ENCODE data around the gene FASTKD2. TPM values are rescaled to one million over a fixed set of nuclear protein-coding genes. Genes with fewer than 3 reads are reported as not detected.

FASTKD2 gene
- total and polyA plus RNA-seq, 4 donors = 9.8 to 41.4 (median 20.2) TPM

DNA sequence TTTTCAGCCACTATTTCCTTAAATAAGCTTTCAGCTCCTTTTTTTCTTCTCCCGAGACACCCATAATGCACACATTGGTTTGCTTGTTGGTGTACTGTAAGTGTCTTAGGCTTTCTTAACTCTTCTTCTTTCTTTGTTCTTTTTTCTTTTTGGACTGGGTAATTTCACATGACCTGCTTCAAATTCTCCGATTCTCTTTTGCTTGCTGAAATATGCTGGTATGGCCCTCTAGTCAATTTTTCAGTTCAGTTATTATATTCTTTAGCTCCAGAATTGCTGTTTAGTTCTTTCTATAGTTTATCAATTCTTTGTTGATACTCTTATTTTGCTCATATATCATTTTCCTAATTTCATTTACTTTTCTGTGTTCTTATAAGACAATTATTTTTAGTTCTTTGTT, 15.3 kb downstream of the FASTKD2 start:
- DNase-seq (no peak), ATAC-seq (ENCODE audit: insufficient read depth, low FRiP score) (no peak)
- Histone ChIP-seq H3K9ac (ENCODE audit: insufficient read depth in 1 of 2, low read length in 2 of 2) (no peak overlapping the region), H3K4me1 (ENCODE audit: control insufficient read depth in 5 of 5, insufficient read depth in 5 of 5, low read length in 5 of 5) (peaks cover 0 to 3% (median 0%) of the 10 kb centered on the region in 5 donors), H3K36me3 (ENCODE audit: control insufficient read depth in 4 of 4, insufficient read depth in 4 of 4, low read length in 4 of 4) (peaks cover 20 to 62% (median 44%) of the 10 kb centered on the region in 4 donors), H3K27me3 (ENCODE audit: control insufficient read depth in 3 of 3, insufficient read depth in 3 of 3, low read length in 2 of 3) (no peaks in the 10 kb centered on the region), H3K9me3 (ENCODE audit: control insufficient read depth in 4 of 4, insufficient read depth in 3 of 4, low read length in 3 of 4) (peaks cover 0 to 3% (median 3%) of the 10 kb centered on the region in 4 donors), H3K4me3 (no peak overlapping the region), H3K27ac (ENCODE audit: low read depth in 1 of 2, low read length in 1 of 2) (no peak overlapping the region)
- TF ChIP-seq, protein P1, sequence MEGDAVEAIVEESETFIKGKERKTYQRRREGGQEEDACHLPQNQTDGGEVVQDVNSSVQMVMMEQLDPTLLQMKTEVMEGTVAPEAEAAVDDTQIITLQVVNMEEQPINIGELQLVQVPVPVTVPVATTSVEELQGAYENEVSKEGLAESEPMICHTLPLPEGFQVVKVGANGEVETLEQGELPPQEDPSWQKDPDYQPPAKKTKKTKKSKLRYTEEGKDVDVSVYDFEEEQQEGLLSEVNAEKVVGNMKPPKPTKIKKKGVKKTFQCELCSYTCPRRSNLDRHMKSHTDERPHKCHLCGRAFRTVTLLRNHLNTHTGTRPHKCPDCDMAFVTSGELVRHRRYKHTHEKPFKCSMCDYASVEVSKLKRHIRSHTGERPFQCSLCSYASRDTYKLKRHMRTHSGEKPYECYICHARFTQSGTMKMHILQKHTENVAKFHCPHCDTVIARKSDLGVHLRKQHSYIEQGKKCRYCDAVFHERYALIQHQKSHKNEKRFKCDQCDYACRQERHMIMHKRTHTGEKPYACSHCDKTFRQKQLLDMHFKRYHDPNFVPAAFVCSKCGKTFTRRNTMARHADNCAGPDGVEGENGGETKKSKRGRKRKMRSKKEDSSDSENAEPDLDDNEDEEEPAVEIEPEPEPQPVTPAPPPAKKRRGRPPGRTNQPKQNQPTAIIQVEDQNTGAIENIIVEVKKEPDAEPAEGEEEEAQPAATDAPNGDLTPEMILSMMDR (IDR thresholded peaks at IDR 0.05; ENCODE audit: control extremely low read depth, extremely low read depth) = no peak
- 95 to 100% methylated on average over 2 of the region's 2 CpGs for WGBS, 2 donors

DNA sequence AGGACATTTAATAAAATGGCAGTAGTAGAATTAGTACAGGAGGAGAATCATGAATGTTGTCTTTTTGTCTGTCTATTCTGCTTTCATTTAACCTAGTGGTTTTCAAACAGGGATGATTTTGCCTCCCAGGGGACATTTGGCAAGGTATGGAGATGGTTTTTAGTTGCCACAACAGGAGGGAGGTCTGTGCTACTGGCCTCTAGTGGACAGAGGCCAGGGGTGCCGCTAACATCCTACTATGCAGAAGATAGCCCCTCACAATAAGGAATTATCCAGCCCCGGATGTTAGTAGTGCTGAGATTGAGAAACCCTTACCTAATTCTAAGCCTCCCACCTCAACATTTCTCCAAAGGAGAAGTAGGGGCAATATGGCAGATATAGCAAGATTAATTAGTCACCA, 18.3 kb downstream of the FASTKD2 start:
- no peak overlapping the region for H3K4me3 ChIP-seq
- no peaks in the 10 kb centered on the region for H3K4me1 ChIP-seq (ENCODE audit: control insufficient read depth in 5 of 5, insufficient read depth in 5 of 5, low read length in 5 of 5)
- peaks cover 0 to 3% (median 2%) of the 10 kb centered on the region in 4 donors for H3K9me3 ChIP-seq (ENCODE audit: control insufficient read depth in 4 of 4, insufficient read depth in 3 of 4, low read length in 3 of 4)
- ATAC-seq (ENCODE audit: insufficient read depth, low FRiP score) (no peak), DNase-seq (no peak)
- WGBS, 2 donors = 75 to 77% methylated on average over 2 of the region's 2 CpGs
- peaks cover 27 to 69% (median 45%) of the 10 kb centered on the region in 4 donors for H3K36me3 ChIP-seq (ENCODE audit: control insufficient read depth in 4 of 4, insufficient read depth in 4 of 4, low read length in 4 of 4)
- TF ChIP-seq, protein P1 (IDR thresholded peaks at IDR 0.05; ENCODE audit: control extremely low read depth, extremely low read depth) = no peak
- no peaks in the 10 kb centered on the region for H3K27me3 ChIP-seq (ENCODE audit: control insufficient read depth in 3 of 3, insufficient read depth in 3 of 3, low read length in 2 of 3)
- no peak overlapping the region for H3K9ac ChIP-seq (ENCODE audit: insufficient read depth in 1 of 2, low read length in 2 of 2)
- H3K27ac ChIP-seq (ENCODE audit: low read depth in 1 of 2, low read length in 1 of 2) = no peak overlapping the region

DNA sequence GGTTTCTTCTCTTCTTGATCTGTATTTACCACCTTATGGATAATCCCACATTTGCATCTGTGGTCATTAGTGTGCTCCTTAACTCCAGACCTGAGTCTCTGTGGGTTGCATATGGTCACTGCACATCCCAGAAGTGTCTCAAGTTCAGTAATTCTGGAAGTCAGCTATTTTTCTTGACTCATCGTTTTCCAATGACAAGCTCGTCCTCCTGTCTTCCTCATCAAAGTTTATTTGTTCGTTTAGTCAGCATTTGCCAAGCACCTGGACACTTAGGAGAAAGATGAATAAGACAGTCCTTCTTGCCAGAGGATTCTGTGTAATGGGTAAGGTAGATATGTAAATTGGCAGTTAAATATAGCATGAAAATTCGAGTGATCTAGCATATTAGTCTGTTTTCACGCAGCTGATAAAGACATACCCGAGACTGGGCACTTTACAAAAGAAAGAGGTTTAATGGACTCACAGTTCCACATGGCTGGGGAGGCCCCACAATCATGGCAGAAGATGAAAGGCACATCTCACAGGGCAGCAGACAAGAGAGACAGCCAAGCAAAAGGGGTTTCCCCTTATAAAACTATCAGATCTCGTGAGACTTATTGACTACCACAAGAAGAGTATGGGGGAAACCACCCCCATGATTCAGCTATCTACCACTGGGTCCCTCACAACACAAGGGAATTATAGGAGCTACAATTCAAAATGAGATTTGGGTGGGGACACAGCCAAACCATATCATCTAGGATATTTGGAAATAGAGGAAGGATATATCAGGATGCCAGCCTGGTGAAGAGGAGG, 19.4 kb downstream of the FASTKD2 start:
- DNase-seq = no peak
- no peak overlapping the region for H3K27ac ChIP-seq (ENCODE audit: low read depth in 1 of 2, low read length in 1 of 2)
- H3K9me3 ChIP-seq (ENCODE audit: control insufficient read depth in 4 of 4, insufficient read depth in 3 of 4, low read length in 3 of 4) = peaks cover 0 to 3% (median 0%) of the 10 kb centered on the region in 4 donors
- 92% methylated on average over 7 of the region's 7 CpGs for WGBS, 2 donors
- H3K27me3 ChIP-seq (ENCODE audit: control insufficient read depth in 3 of 3, insufficient read depth in 3 of 3, low read length in 2 of 3) = no peaks in the 10 kb centered on the region
- H3K4me3 ChIP-seq = no peak overlapping the region
- no peak overlapping the region for H3K9ac ChIP-seq (ENCODE audit: insufficient read depth in 1 of 2, low read length in 2 of 2)
- TF ChIP-seq, protein P1 (IDR thresholded peaks at IDR 0.05; ENCODE audit: control extremely low read depth, extremely low read depth) = no peak
- ATAC-seq (ENCODE audit: insufficient read depth, low FRiP score) = no peak
- H3K36me3 ChIP-seq (ENCODE audit: control insufficient read depth in 4 of 4, insufficient read depth in 4 of 4, low read length in 4 of 4) = peaks cover 30 to 66% (median 45%) of the 10 kb centered on the region in 4 donors
- H3K4me1 ChIP-seq (ENCODE audit: control insufficient read depth in 5 of 5, insufficient read depth in 5 of 5, low read length in 5 of 5) = no peaks in the 10 kb centered on the region
